PC-3 (cell line): ENCODE measurements around the gene TSPO. TPM values are rescaled to one million over a fixed set of nuclear protein-coding genes. Genes with fewer than 3 reads are reported as not detected.

Experiments used
- ATAC-seq: fragments of 200-7000 bp; cut with Tn5 transposase; 2 replicates; pipeline ENCODE4 v1.9.1; 2020; ENCODE audit warnings: mild to moderate bottlenecking, moderate library complexity
- BruUV-seq: library from RNA; stranded (reverse); fragments of 400-500 nt; replicated peaks from 2 replicates; lab custom pipeline; 2021; lab: Mats Ljungman, UMichigan
- CTCF ChIA-PET: fragments of 300-600 bp; sonication (Branson Sonifier 250); formaldehyde crosslinking; loops from one replicate; lab custom pipeline; 2022; ENCODE audit warnings: antibody characterized with exemption; lab: Charles Lee
- POLR2A ChIA-PET: fragments of 300-600 bp; sonication (Branson Sonifier 250); formaldehyde crosslinking; loops from one replicate; lab custom pipeline; 2022; ENCODE audit warnings: antibody characterized with exemption; ENCODE audit not compliant: unreplicated experiment; lab: Charles Lee
- DNase-seq: peaks from one replicate; pipeline ENCODE4 v3.0.0-alpha.2; 2015
- H2AFZ ChIP-seq: fragments of 300-600 bp; sonication (generic); 2 replicates; pipeline ENCODE4 v1.6.0; 2016; ENCODE audit warnings: antibody characterized with exemption, low read length
- H3F3A ChIP-seq: fragments of 300-600 bp; sonication (generic); one replicate; pipeline ENCODE4 v1.6.0; 2017; ENCODE audit warnings: antibody characterized with exemption, low read length, control low read depth, mild to moderate bottlenecking; ENCODE audit not compliant: unreplicated experiment
- H3K27ac ChIP-seq: fragments of 300-600 bp; sonication (generic); 2 replicates; pipeline ENCODE4 v1.5.1; 2016; ENCODE audit warnings: mild to moderate bottlenecking, low read length
- H3K27me3 ChIP-seq: fragments of 300-600 bp; sonication (generic); 2 replicates; pipeline ENCODE4 v1.6.1; 2016; ENCODE audit warnings: low read length, mixed read lengths
- H3K36me3 ChIP-seq: fragments of 300-600 bp; sonication (generic); 2 replicates; pipeline ENCODE4 v1.6.1; 2016; ENCODE audit warnings: low read depth, mixed run types, low read length, mixed read lengths
- H3K4me1 ChIP-seq: fragments of 300-600 bp; sonication (generic); 2 replicates; pipeline ENCODE4 v1.5.1; 2016; ENCODE audit warnings: low read length; ENCODE audit not compliant: insufficient read depth
- H3K4me2 ChIP-seq: fragments of 300-600 bp; sonication (generic); 2 replicates; pipeline ENCODE4 v1.6.0; 2016; ENCODE audit warnings: low read length
- H3K4me3 ChIP-seq: fragments of 300-600 bp; sonication (generic); 2 replicates; pipeline ENCODE4 v1.5.1; 2016; ENCODE audit warnings: mild to moderate bottlenecking, low read length, mixed read lengths
- H3K79me2 ChIP-seq: fragments of 300-600 bp; sonication (generic); 2 replicates; pipeline ENCODE4 v1.6.1; 2017; ENCODE audit warnings: low read length, mixed read lengths
- H3K9ac ChIP-seq: fragments of 300-600 bp; sonication (generic); 2 replicates; pipeline ENCODE4 v1.6.0; 2016; ENCODE audit warnings: mild to moderate bottlenecking, low read length
- H3K9me2 ChIP-seq: fragments of 300-600 bp; sonication (generic); replicated peaks from 2 replicates; pipeline ENCODE4 v1.6.1; 2016; ENCODE audit warnings: mixed run types, low read length, mixed read lengths
- H3K9me3 ChIP-seq: fragments of 300-600 bp; sonication (generic); 2 replicates; pipeline ENCODE4 v1.6.1; 2016; ENCODE audit warnings: low read length, mixed read lengths
- H4K20me1 ChIP-seq: fragments of 300-600 bp; sonication (generic); 2 replicates; pipeline ENCODE4 v1.6.1; 2016; ENCODE audit warnings: low read length, mixed read lengths
- EZH2 ChIP-seq: fragments of 300-600 bp; sonication (generic); IDR thresholded peaks from one replicate; pipeline ENCODE4 v1.6.1; 2017; ENCODE audit warnings: antibody characterized with exemption, mild to moderate bottlenecking, low read length; ENCODE audit not compliant: unreplicated experiment
- EZH2phosphoT487 ChIP-seq: fragments of 300-600 bp; sonication (generic); IDR thresholded peaks from 2 replicates; pipeline ENCODE4 v1.6.1; 2018; ENCODE audit warnings: mild to moderate bottlenecking, antibody characterized with exemption, low read length, borderline replicate concordance
- intact Hi-C: fragments of 100-400 bp; cut with micrococcal nuclease; formaldehyde crosslinking; loops from 2 replicates; pipeline ENCODE4 v1.9.0; 2023
- total RNA-seq: library from RNA; depleted of rRNA; stranded (reverse); fragments of >200 nt; gene quantifications from 2 replicates; pipeline ENCODE4 v1.2.3, GENCODE V29; 2014
- TF ChIP-seq, protein P1 (sequence below): fragments of 300-600 bp; sonication (generic); conservative IDR thresholded peaks from 2 replicates; pipeline ENCODE4 v1.5.1; 2017; ENCODE audit warnings: antibody characterized with exemption, low read depth, mild to moderate bottlenecking, low read length

The TSPO gene
- total RNA-seq, 1 experiment from 2014 or later = 349 TPM

DNA sequence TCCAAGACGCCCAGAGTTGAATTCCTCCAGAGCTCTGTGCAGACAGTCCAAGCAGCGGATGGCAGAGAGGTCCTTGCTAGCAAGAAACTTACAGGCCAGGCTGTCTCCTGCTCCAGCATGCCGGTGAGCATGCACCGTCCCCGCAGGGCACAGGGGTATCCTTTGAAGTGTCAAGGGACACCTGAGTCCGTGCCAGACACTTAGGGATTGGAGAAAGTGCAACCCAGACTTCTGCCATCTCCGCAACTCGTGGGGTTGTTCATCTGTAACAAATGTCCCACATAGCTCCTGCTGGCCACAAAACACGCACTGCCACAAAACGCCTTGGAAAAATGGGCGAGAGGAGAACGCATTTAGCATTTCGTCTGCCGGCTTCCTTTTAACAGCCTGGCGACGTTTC lies 13.3 kb downstream of the TSPO start:
- Histone ChIP-seq H3K27me3 (no peaks in the 10 kb centered on the region), H3K4me1 (no peaks in the 10 kb centered on the region), H3F3A (no peaks in the 10 kb centered on the region), H4K20me1 (no peaks in the 10 kb centered on the region), H2AFZ (no peak overlapping the region), H3K4me2 (no peak overlapping the region), H3K9ac (no peak overlapping the region), H3K36me3 (no peaks in the 10 kb centered on the region; the same call in 1 of the 2 replicates), H3K79me2 (no peaks in the 10 kb centered on the region), H3K9me2 (no peaks in the 10 kb centered on the region), H3K9me3 (no peaks in the 10 kb centered on the region), H3K27ac (no peak overlapping the region), H3K4me3 (no peak overlapping the region)
- no peak for DNase-seq
- POLR2A ChIA-PET = no interaction called here
- intact Hi-C loops = no loop called here
- TF ChIP-seq EZH2phosphoT487 = no peak
- TF ChIP-seq, protein P1, sequence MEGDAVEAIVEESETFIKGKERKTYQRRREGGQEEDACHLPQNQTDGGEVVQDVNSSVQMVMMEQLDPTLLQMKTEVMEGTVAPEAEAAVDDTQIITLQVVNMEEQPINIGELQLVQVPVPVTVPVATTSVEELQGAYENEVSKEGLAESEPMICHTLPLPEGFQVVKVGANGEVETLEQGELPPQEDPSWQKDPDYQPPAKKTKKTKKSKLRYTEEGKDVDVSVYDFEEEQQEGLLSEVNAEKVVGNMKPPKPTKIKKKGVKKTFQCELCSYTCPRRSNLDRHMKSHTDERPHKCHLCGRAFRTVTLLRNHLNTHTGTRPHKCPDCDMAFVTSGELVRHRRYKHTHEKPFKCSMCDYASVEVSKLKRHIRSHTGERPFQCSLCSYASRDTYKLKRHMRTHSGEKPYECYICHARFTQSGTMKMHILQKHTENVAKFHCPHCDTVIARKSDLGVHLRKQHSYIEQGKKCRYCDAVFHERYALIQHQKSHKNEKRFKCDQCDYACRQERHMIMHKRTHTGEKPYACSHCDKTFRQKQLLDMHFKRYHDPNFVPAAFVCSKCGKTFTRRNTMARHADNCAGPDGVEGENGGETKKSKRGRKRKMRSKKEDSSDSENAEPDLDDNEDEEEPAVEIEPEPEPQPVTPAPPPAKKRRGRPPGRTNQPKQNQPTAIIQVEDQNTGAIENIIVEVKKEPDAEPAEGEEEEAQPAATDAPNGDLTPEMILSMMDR = no peak
- no peak for TF ChIP-seq EZH2
- no peak for ATAC-seq
- CTCF ChIA-PET = no interaction called here
- TSS peak; percentile 13 for BruUV-seq

DNA sequence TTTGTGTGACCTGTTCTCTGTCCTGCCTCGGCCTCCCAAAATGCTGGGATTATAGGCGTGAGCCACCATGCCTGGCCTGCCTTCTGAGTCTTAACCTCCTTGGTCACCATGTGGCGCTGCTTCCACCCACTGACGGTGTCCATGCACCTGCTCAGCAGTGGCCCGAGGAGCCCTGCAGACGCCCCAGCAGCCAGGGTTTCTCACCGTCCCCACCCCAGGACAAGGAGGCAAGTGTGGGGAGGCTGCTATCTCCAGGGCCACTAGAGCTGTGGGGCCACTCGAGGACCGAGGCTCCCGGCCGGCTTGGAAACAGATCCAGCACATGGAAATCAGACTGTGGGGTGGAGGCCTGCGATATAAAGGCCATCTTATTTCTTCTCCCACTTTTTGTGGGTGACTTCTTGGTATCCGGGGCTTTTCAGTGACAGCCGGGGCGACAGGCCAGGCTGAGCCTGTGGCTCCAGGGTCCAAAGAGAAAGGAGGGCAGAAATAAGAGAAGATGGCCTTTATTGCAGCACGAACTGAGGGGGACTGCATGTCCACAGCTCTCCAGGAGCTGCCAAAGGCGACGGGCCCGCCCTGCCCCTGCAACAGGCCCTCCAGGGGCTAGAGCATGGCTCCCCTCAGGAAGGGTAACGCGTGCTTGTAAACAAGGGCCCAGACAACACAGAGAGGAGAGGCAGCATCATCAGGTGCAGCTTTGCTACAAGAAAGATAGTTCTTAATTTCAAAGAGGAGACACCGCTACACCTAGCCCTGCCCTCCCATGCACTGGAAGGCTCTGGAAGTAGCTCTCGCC lies 15.0 kb downstream of the TSPO start:
- no peak overlapping the region for H3K4me3 ChIP-seq
- TF ChIP-seq, protein P1 = no peak
- TF ChIP-seq EZH2 (no peak), EZH2phosphoT487 (no peak)
- intact Hi-C loops = no loop called here
- H4K20me1 ChIP-seq = no peaks in the 10 kb centered on the region
- no peaks in the 10 kb centered on the region for H3K36me3 ChIP-seq
- H3K9me3 ChIP-seq = no peaks in the 10 kb centered on the region
- H3K4me2 ChIP-seq = no peak overlapping the region
- no peaks in the 10 kb centered on the region for H3K79me2 ChIP-seq
- no peaks in the 10 kb centered on the region for H3K27me3 ChIP-seq
- H3K9me2 ChIP-seq = no peaks in the 10 kb centered on the region
- ChIA-PET POLR2A (interaction anchor here (0.6 kb wide), 1 partner anchor 58 kb away, joined by 12 read pairs; no protein-coding TSS in a partner anchor), CTCF (no interaction called here)
- no TSS peak for BruUV-seq
- no peak overlapping the region for H2AFZ ChIP-seq
- no peaks in the 10 kb centered on the region for H3F3A ChIP-seq
- DNase-seq (no peak), ATAC-seq (no peak)
- no peaks in the 10 kb centered on the region for H3K4me1 ChIP-seq
- no peak overlapping the region for H3K27ac ChIP-seq
- no peak overlapping the region for H3K9ac ChIP-seq

DNA sequence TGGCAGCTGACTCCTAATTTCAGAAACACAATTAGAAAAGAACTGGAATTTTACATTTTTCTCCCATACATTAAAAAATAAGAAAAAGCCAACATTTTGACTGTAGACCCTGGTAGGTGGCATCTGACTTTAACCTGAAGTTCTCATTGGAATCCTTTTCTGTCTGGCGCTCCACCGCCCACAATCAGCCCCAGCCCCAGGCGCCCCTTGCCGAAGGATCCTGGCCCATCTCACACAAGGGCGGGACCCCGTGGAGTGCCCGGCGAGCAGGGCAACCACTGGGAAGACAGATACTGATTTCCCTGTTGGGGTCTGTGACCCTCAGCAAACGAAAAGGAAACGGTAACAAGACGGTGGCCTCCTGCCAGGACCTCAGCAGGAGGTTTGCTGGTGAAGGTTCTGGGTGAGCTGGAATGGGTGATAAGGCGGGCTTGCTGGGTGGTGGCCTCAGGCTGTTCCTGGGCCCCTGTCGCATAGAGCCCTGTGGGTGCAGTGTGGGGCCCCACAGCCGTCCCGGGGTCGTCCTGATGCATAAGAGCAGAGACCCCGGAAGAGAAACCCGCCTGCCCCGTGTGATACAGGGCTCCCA lies 15.7 kb downstream of the TSPO start:
- Histone ChIP-seq H3K4me2 (no peak overlapping the region), H3K9ac (no peak overlapping the region), H3K36me3 (no peaks in the 10 kb centered on the region), H3K9me3 (no peaks in the 10 kb centered on the region), H3K4me3 (no peak overlapping the region), H3K27me3 (no peaks in the 10 kb centered on the region), H3K9me2 (no peaks in the 10 kb centered on the region), H3K4me1 (no peaks in the 10 kb centered on the region), H2AFZ (no peak overlapping the region), H3K27ac (no peak overlapping the region), H3K79me2 (no peaks in the 10 kb centered on the region), H3F3A (no peaks in the 10 kb centered on the region), H4K20me1 (no peaks in the 10 kb centered on the region)
- intact Hi-C loops = no loop called here
- BruUV-seq = no TSS peak
- no peak for DNase-seq
- TF ChIP-seq EZH2phosphoT487 (no peak), EZH2 (no peak)
- TF ChIP-seq, protein P1 = no peak
- ChIA-PET POLR2A (no interaction called here), CTCF (no interaction called here)
- ATAC-seq = no peak
